Measurements from ENCODE around the gene DNAH14.

GRCh38 chr1:225435487-225435886 is 506.0 kb downstream of the DNAH14 start:
- no peak for TF ChIP-seq EP300 (conservative IDR thresholded peaks at IDR 0.05; ENCODE audit: poor library complexity, severe bottlenecking)
- no peak for TF ChIP-seq CTCF (IDR thresholded peaks at IDR 0.05; ENCODE audit: poor library complexity, severe bottlenecking)
- no peak for TF ChIP-seq POLR2AphosphoS5 (IDR thresholded peaks at IDR 0.05)
- TF ChIP-seq SMC3 (conservative IDR thresholded peaks at IDR 0.05; ENCODE audit: poor library complexity): no peak
- TF ChIP-seq EZH2 (IDR thresholded peaks at IDR 0.05; ENCODE audit: borderline replicate concordance, insufficient read depth, low read length, poor library complexity, severe bottlenecking): no peak
- no peak for TF ChIP-seq REST (IDR thresholded peaks at IDR 0.05; ENCODE audit: borderline replicate concordance)
